HG02970 (cell line): ENCODE measurements around the gene LRRK1.
"Not testable (repeated sequence)": the region's sequence is repeated elsewhere in the genome, so short reads cannot be mapped to it uniquely, and the experiment has no call there.

Experiments
- ATAC-seq: cut with Tn5 transposase; IDR thresholded peaks from one replicate; pipeline ENCODE4 v1.9.1; 2021; ENCODE audit warnings: mild to moderate bottlenecking, moderate library complexity, moderate number of reproducible peaks; ENCODE audit not compliant: unreplicated experiment, low FRiP score

Gene LRRK1

DNA sequence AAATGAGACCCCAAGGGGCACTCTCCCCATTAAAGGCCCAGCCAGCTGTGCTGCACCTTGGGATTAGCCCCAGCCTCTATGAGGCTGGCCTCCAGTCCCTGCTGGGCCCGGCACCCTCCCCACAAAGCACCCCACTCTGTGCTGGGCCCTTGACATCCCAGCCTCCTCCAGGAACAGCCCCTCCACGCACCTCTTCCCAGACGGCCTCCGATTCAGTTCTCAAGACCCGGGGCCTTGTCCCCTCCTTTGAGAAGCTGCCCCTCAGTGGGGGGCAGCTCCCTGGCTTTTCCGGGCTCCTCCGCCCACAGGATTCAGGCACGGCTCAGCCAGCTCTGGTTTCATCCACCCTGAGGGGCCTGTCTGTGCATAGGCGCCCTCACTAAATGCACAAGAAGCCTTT lies 144.1 kb downstream of the LRRK1 start:
- no peak for ATAC-seq

GRCh38 chr15:101063891-101064794 lies 145.0 kb downstream of the LRRK1 start:
- no peak for ATAC-seq

DNA sequence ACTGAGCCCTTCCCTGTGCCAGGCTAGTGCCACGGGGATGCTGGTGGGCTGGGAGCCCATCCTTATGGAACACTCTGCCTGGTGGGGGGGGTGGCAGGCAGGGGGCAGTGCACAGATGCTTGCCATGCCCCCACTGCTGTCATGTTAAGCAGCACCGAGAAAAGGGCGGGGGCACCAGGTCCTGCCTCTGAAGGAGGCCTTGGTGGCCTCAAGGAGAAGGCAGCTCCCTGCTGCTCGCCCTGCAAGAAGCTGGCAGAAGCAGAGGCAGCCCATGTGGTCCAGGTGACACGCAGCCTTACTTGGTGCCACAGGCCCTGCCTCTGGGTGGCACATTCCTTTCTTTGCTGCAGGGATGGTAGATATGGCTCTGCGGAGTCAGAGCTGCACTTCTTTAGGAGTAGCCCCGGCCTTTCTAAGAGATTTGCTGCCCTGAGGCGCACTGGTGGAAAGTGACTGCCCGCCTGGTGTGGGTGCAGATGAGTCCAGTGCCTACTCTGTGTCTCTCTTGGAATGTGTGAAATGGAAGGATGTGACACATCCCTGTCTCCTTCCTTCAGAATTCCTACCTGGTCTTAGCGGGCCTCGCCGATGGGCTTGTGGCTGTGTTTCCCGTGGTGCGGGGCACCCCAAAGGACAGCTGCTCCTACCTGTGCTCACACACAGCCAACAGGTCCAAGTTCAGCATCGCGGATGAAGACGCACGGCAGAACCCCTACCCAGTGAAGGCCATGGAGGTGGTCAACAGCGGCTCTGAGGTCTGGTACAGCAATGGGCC lies 145.8 kb downstream of the LRRK1 start:
- ATAC-seq = no peak

GRCh38 chr15:101065570-101066221 lies 146.5 kb downstream of the LRRK1 start:
- no peak for ATAC-seq

GRCh38 chr15:101066501-101067408 lies 147.6 kb downstream of the LRRK1 start:
- no peak for ATAC-seq

DNA sequence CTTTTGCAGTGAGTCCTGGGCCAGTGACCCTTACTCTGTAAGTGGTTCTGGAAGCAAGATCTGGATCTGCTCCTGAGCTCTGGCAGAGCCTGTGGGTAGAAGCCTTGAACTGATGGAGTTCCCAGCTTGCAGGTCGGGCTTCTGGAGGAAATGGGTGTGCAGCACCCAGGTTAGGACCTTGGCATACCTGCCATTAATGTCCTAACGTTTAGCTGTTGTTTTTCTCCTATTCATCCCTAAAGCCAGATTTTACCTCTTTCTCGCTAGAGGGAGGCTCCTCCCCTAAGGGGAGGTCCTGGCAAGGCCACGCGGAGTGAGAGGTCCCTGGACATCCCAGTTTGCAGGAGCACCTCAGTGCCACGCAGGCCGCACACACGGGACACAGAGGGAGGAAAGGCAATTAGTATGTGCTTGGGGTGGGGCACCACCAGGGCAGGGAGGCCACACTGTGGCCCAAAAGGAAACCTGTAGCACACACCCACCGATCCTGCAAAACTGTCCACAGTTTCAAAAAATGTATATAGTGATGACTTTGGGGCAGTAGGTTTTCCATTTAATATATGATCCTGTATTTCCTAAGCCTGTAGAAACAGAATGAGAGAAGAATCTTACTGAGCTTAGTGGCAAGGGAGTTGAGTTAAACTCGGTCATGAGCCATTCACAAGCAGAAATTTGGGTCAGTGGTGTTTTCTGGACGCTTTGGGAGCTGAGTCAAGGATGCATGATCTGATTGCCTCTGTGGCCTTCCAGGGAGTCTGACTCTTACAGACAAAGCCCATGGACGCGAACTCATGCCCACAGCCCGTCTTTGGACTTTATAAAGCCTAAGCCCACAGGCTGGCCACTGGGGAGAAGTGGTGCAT lies 148.7 kb downstream of the LRRK1 start:
- ATAC-seq = no peak

- no peak for ATAC-seq
These were observed 149.4 kb downstream of the LRRK1 start for GRCh38 chr15:101068523-101068960.

DNA sequence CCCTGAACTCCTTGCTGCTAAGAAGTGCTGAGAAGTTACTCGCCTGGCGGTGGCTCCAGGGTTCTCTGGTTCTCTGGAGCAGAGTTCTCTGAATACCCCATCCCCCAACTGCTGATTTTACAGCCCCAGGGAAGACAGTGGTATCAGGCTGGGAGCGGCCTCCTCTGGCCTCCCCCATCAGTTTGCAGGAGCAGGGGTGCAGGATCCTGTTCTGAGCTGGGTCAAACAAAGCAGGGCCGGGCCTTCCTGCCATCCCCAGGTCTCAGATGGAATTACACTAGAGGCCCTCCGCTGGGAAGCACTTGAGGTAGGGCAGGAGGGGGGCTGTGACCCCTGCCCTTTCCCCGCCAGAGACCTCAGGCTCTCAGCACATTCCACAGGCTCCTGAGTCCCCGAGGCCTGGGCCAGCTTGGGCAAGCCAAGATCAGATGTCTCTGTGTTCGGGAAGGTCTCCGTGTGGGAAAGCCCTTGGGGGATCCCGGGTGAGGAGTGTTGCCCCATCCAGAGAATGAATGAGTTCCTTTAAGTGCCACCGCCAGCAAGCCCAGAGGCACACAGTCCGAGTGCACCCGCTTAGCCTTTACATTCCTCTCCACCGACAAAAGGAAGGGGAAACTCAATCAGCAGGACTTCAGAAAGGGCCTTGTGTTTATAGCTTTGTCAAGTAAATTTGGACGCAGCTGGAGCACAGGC lies 149.9 kb downstream of the LRRK1 start:
- ATAC-seq = no peak

- no peak for ATAC-seq
These were observed 150.5 kb downstream of the LRRK1 start for GRCh38 chr15:101069654-101069973.

DNA sequence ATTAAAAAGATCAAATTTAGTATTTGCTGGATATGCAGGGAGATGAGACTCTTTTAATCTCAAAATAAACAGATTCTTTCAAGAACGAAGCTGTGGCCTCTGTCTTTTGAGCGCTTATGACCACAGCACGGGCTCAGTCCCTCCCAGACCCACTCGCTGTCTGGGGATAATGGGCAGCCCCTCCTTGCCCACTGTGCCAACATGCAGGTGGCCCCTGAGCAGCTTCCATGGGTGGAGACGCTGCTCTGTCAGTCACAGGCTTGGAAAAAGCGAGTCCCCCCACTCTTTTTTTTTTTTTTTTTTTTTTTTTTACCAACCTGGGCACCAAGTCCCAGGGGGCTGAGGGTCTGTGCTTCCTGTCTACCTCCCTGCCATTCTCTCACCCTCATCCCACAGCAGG lies 150.9 kb downstream of the LRRK1 start:
- ATAC-seq = no peak

DNA sequence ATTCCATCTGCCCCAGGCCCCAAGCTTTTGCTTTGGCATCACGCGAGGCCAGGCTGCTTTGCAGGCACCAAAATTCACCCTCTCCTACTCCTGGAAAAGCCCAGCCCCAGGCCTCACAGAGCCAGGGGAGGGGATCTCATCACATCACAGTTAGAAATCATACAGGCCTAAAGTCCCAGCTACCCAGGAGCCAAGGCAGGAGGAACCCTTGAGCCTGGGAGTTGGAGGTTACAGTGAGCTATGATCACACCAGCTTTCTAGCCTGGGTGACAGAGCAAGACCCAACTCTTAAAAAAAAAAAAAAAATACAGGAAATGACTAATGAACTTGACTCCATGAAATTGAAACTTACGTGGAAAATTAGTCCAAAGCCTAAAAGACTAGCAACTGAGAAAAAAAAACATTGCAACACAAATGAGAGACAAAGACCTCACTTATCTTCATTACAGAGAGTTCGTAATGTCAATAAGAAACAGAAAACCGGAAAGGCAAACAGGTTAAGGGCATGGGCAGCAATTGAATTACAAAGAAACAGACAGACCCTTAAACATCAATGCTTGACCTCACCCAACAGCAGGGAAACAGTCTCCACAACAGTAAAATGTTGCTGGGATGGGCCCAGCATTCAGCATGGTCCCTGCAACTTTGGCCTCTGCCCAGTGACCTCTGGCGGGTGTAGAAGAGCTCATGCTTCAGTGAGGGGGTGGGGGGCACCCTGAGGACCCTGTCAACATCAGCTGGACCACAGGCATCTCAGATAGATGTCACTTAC lies 151.5 kb downstream of the LRRK1 start:
- no peak for ATAC-seq

GRCh38 chr15:101071651-101072050 lies 152.5 kb downstream of the LRRK1 start:
- ATAC-seq = no peak

DNA sequence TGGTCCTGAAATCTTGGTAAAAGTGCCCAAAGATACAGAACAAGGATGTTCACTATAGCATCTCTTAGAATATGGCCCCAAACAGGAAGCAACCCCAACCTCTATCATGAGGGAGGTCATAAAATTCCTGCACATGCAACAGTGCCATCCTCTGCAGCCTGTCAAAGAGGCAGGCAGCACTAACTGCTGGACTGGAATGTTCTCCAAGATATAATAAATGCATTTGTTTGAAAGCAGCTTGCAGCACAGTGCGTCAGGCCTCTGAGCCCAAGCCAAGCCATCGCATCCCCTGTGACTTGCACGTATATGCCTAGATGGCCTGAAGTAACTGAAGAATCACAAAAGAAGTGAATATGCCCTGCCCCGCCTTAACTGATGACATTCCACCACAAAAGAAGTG lies 153.1 kb downstream of the LRRK1 start:
- ATAC-seq = not testable (repeated sequence)

DNA sequence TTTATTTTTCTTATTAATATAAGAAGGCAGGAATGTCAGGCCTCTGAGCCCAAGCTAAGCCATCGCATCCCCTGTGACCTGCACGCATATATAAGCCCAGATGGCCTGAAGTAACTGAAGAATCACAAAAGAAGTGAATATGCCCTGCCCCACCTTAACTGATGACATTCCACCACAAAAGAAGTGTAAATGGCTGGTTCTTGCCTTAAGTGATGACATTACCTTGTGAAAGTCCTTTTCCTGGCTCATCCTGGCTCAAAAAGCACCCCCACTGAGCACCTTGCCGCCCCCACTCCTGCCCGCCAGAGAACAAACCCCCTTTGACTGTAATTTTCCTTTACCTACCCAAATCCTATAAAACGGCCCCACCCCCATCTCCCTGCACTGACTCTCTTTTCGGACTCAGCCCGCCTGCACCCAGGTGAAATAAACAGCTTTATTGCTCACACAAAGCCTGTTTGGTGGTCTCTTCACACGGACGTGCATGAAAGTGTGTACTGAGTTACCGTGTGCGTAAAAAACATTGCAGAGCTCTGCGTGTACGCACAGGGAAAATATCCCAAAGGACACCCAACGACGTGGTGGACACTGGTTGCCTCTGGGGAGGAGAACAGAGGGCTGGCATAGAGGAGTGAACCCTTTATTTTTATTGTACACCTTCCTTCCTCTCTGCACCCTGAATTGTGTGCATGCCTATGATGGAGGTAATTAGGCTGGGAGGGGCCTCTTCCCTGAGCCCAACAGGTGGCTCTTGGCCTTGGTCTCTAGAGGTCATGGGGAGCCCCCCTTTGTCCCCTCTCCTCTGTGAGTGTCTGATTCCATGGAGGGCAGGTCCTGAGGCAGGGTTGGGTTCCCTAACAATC lies 158.9 kb downstream of the LRRK1 start:
- ATAC-seq = not testable (repeated sequence)

DNA sequence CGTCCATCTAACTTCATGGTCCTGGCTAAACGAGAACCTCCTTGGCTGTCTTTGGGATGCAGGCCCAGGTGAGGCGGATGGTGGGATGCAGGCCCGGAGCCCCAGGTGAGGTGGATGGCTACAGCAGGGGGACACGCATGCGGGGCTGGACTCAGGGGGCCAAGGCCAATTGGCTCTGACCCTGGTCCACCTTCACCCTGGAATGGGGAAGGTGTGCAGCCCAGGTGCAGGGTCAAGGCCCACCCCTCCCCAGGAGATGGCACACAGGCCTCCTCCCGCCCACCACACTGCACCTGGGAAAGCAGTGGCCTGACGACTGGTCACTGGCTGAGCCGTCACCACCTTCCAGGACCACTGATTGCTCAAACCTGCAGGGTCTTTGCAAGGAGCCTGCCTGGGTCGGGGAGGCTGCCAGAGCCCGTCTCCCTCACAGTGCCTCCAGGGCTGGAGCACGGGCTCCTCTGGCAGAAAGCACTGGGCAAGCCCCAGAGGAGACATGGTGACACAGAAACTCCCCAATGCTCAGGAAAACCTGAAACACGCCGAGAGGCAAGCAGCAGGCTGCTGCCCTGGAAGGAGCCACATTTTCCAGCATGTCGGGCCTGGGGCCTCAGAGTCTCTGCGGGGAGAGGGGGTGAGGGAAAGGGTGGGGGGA lies 159.6 kb downstream of the LRRK1 start:
- no peak for ATAC-seq

GRCh38 chr15:101081900-101082299 lies 162.7 kb downstream of the LRRK1 start:
- ATAC-seq = no peak
